Spleen (tissue), 13 donors: Measurements from ENCODE around the gene CETN3. TPM values are rescaled to one million over a fixed set of nuclear protein-coding genes. Genes with fewer than 3 reads are reported as not detected.

Experiments used
- DNase-seq: peaks from one replicate; pipeline ENCODE4 v3.0.0-alpha.2; 2020
- H3K27ac ChIP-seq, 8 donors: fragments of 200-600 bp; sonication (generic) in 7 of 8; 1 replicate in 4 of 8; 2 replicates in 4 of 8; pipeline versions ENCODE4 v1.5.0 to v1.8.0; 2016 to 2021; ENCODE audit warnings: inconsistent platforms in 4 of 8, mild to moderate bottlenecking in 4 of 8, moderate library complexity in 1 of 8
- H3K27me3 ChIP-seq, 7 donors: fragments of 200-600 bp; sonication (generic) in 6 of 7; replicated peaks in 1 of 7; 1 replicate in 4 of 7; 2 replicates in 3 of 7; pipeline versions ENCODE4 v1.5.0 to v1.8.0; 2016 to 2021; ENCODE audit warnings: inconsistent platforms in 3 of 7, mild to moderate bottlenecking in 1 of 7
- H3K36me3 ChIP-seq, 6 donors: fragments of 200-600 bp; sonication (generic) in 5 of 6; 1 replicate in 4 of 6; 2 replicates in 2 of 6; pipeline versions ENCODE4 v1.5.0 to v1.8.0; 2016 to 2021; ENCODE audit warnings: inconsistent platforms in 2 of 6
- H3K4me1 ChIP-seq, 6 donors: fragments of 200-600 bp; sonication (generic) in 5 of 6; 1 replicate in 3 of 6; 2 replicates in 3 of 6; pipeline versions ENCODE4 v1.5.0 to v1.8.0; 2016 to 2021; ENCODE audit warnings: inconsistent platforms in 3 of 6
- H3K4me3 ChIP-seq, 8 donors: fragments of 200-600 bp; sonication (generic) in 7 of 8; 1 replicate in 4 of 8; 2 replicates in 4 of 8; pipeline versions ENCODE4 v1.5.0 to v1.8.0; 2016 to 2021; ENCODE audit warnings: inconsistent platforms in 4 of 8, mild to moderate bottlenecking in 4 of 8, moderate library complexity in 2 of 8
- H3K9me3 ChIP-seq, 8 donors: fragments of 200-600 bp; sonication (generic) in 7 of 8; 1 replicate in 4 of 8; 2 replicates in 4 of 8; pipeline versions ENCODE4 v1.5.0 to v1.8.0; 2016 to 2021; ENCODE audit warnings: inconsistent platforms in 4 of 8
- CTCF ChIP-seq, 11 experiments: fragments of 200-600 bp in 7 of 11; fragments of 450-650 bp in 4 of 11; sonication (generic) in 4 of 11; IDR thresholded peaks in 8 of 11; conservative IDR thresholded peaks in 3 of 11; 1 replicate in 7 of 11; 2 replicates in 4 of 11; pipeline versions ENCODE4 v1.4.0 to v1.8.0; 2016 to 2021; ENCODE audit warnings: antibody characterized with exemption in 11 of 11, inconsistent platforms in 4 of 11, mild to moderate bottlenecking in 1 of 11
- POLR2A ChIP-seq, 3 donors: fragments of 450-650 bp; IDR thresholded peaks; one replicate each; pipeline ENCODE4 v1.5.1; 2017; ENCODE audit warnings: antibody characterized with exemption in 3 of 3, mild to moderate bottlenecking in 1 of 3
- POLR2AphosphoS5 ChIP-seq, 3 donors: sonication (generic); formaldehyde crosslinking; IDR thresholded peaks; one replicate each; pipeline ENCODE4 v1.5.1; 2017; ENCODE audit warnings: antibody characterized with exemption in 3 of 3
- WGBS, 5 donors: extraction: QIAGEN DNeasy Blood & Tissue Kit in 3 of 5; methylation state at CpG; one replicate each; pipeline versions ENCODE4 v1.1.5 to v1.1.7; 2013 to 2018; 5-methylcytosine and 5-hydroxymethylcytosine counted together
- intact Hi-C: fragments of 100-400 bp; cut with DNase I; formaldehyde crosslinking; loops from one replicate; pipeline ENCODE4 v1.15.0; 2023; ENCODE audit warnings: low total_unique reads
- long read RNA-seq, 2 donors: transcript quantifications; one replicate each; lab custom pipeline, GENCODE V29; 2026
- polyA plus RNA-seq, 3 donors: library from polyadenylated mRNA; stranded (reverse); fragments of 200-250 nt; gene quantifications; one replicate each; pipeline ENCODE4 v1.2.1, GENCODE V29; 2013
- total RNA-seq, 7 donors: library from RNA; depleted of rRNA in 3 of 7; stranded (reverse); fragments of >200 nt in 3 of 7; fragmentation: NEBNext Ultra II Directional in 4 of 7; extraction: Animal tissue kit (Norgen Biotek cat#: 25700) in 4 of 7; gene quantifications; one replicate each; pipeline versions ENCODE4 v1.1.0 to v1.2.1, GENCODE V29; 2016 to 2021
- donor health status: healthy with polysubstance abuse.
- donor health status: DM: no; HTN: no; CAD: no; lungs with moderate emphysema.
- donor health status: DM: no; HTN: no; CAD: no.
- donor health status: Bipolar disorder and iron deficiency.
- donor health status: healthy.
- donor health status: DM: no; HTN: no; CAD: no.
- donor health status: DM: yes; HTN: yes; CAD: no.

CETN3 gene
- total RNA-seq, result 10 to 100 TPM in 6 of 7 donors, 1 to 10 TPM in 1; 7.8 to 20.2 (median 16.2) TPM
- polyA plus RNA-seq, result 10 to 100 TPM; 18.2 to 28.2 (median 22.0) TPM
- long read RNA-seq, donor 1, transcript CETN3-201 (5 exons, 2,432 nt), result major isoform, 20 of 24 reads
- long read RNA-seq, donor 1, partial matches to known transcripts, result 0 of 24 reads
- long read RNA-seq, donor 1, other reads (novel, unspliced or antisense), result 0 of 24 reads
- long read RNA-seq, donor 2, transcript CETN3-201 (5 exons, 2,432 nt), result major isoform, 15 of 20 reads
- long read RNA-seq, donor 2, partial matches to known transcripts, result 0 of 20 reads
- long read RNA-seq, donor 2, other reads (novel, unspliced or antisense), result 0 of 20 reads

GRCh38 chr5:90409318-90410177, at the start of gene CETN3:
CETN3 (minus strand) TSS chr5:90409756; CDS start chr5:90409661, 95 bp downstream.
- H3K4me3 ChIP-seq, result peak within 1 kb of the TSS; percentile 71 to 92 (median 80)
- no peaks in the 10 kb centered on the region for H3K27me3 ChIP-seq
- intact Hi-C loops, result loop anchor here (10.0 kb wide), 1 partner anchor 115 kb away; the partner anchor contains the start of gene LYSMD3
- peaks cover 0 to 20% (median 7%) of the 10 kb centered on the region in 6 donors for H3K36me3 ChIP-seq
- H3K9me3 ChIP-seq, result no peaks in the 10 kb centered on the region
- TF ChIP-seq POLR2A (IDR thresholded peaks at IDR 0.05) (peak in 2 of 3 donors; percentile 83 to 94), POLR2AphosphoS5 (IDR thresholded peaks at IDR 0.05) (peak; percentile 93 to 99 (median 96)), CTCF (IDR thresholded peaks at IDR 0.05 in 8 of 11, conservative IDR thresholded peaks at IDR 0.05 in 3 of 11) (no peak)
- 0 to 1% (median 0%) methylated on average over 50 to 51 of the region's 51 CpGs for WGBS, 5 donors
- peak within 1 kb of the TSS; percentile 84 to 98 (median 96) for H3K27ac ChIP-seq
- DNase-seq, result peak; percentile 96
- peaks cover 5 to 52% (median 23%) of the 10 kb centered on the region in 6 donors for H3K4me1 ChIP-seq

GRCh38 chr5:90446961-90447360, 37.4 kb upstream of the CETN3 start:
- TF ChIP-seq POLR2AphosphoS5 (IDR thresholded peaks at IDR 0.05) (no peak), CTCF (IDR thresholded peaks at IDR 0.05 in 8 of 11, conservative IDR thresholded peaks at IDR 0.05 in 3 of 11) (no peak), POLR2A (IDR thresholded peaks at IDR 0.05) (no peak)
- no peaks in the 10 kb centered on the region for H3K9me3 ChIP-seq
- no peak overlapping the region for H3K27ac ChIP-seq
- no peak overlapping the region for H3K4me3 ChIP-seq
- no peaks in the 10 kb centered on the region for H3K27me3 ChIP-seq
- no peaks in the 10 kb centered on the region for H3K36me3 ChIP-seq
- DNase-seq, result no peak
- intact Hi-C loops, result no loop called here
- H3K4me1 ChIP-seq, result no peaks in the 10 kb centered on the region

GRCh38 chr5:90440644-90441043, 31.1 kb upstream of the CETN3 start:
- no peak for DNase-seq
- TF ChIP-seq POLR2AphosphoS5 (IDR thresholded peaks at IDR 0.05) (no peak), CTCF (IDR thresholded peaks at IDR 0.05 in 8 of 11, conservative IDR thresholded peaks at IDR 0.05 in 3 of 11) (no peak), POLR2A (IDR thresholded peaks at IDR 0.05) (no peak)

More at GRCh38 chr5:90440644-90441043, 31.1 kb upstream of the CETN3 start:
- intact Hi-C loops, result loop anchor here (5.0 kb wide), 1 partner anchor 342 kb away; no protein-coding TSS in a partner anchor
- Histone ChIP-seq H3K36me3 (no peaks in the 10 kb centered on the region), H3K9me3 (no peaks in the 10 kb centered on the region), H3K4me1 (peaks cover 0 to 16% (median 2%) of the 10 kb centered on the region in 6 donors), H3K27ac (no peak overlapping the region), H3K4me3 (no peak overlapping the region), H3K27me3 (peaks cover 0 to 16% (median 0%) of the 10 kb centered on the region in 7 donors)
- WGBS, 5 donors, result 48 to 75% (median 54%) methylated on average over 2 of the region's 2 CpGs
